Activated CD4-positive, CD25-positive, alpha-beta regulatory T cell treated with anti-CD3 and anti-CD28 coated beads, Interleukin-2, amount 50 U/mL, for 72 hours (primary cell): ENCODE data around the gene CACNG6.

Experiments used
- DNase-seq: peaks from one replicate; pipeline ENCODE4 v3.0.0; 2021

Gene CACNG6

DNA sequence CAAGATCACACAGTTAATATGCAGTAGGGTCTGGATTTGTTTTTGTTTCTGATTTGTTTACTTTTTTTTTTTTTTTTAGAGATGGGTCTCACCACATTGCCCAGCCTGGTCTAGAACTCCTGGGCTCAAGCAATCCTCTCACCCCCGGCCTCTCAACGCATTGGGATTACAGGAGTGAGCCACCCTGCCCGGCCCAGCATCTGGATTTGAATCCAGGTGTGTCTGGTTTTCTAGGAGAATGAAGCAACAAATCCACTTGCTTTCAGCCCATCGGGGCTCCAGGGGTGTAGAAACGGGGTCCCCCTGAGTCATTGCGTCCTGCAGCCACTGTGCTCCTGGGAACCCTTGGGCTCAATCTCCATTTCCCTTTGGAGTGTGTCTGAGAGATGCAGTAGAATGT, 22.1 kb upstream of the CACNG6 start:
- no peak for DNase-seq

DNA sequence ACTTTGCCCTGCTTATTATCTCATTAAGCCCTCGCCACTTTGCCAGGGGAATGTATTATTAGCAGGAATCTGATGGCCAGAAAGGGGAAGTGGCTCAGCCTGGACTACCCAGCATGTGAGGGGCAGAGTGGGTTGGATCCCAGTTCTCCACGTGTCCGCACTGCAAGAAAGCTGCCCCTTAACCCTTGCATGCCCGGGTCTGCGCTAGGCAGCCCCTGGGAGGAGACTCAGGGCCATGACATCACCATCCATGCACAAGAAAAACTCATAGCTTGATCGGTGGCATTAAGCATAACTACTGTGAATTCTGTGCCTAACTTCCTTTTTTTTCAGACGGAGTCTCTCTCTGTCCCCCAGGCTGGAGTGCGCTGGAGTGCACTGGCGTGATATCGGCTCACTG, 19.8 kb upstream of the CACNG6 start:
- DNase-seq: no peak

GRCh38 chr19:53977429-53977990, 13.9 kb upstream of the CACNG6 start:
- peak; percentile 49 for DNase-seq

DNA sequence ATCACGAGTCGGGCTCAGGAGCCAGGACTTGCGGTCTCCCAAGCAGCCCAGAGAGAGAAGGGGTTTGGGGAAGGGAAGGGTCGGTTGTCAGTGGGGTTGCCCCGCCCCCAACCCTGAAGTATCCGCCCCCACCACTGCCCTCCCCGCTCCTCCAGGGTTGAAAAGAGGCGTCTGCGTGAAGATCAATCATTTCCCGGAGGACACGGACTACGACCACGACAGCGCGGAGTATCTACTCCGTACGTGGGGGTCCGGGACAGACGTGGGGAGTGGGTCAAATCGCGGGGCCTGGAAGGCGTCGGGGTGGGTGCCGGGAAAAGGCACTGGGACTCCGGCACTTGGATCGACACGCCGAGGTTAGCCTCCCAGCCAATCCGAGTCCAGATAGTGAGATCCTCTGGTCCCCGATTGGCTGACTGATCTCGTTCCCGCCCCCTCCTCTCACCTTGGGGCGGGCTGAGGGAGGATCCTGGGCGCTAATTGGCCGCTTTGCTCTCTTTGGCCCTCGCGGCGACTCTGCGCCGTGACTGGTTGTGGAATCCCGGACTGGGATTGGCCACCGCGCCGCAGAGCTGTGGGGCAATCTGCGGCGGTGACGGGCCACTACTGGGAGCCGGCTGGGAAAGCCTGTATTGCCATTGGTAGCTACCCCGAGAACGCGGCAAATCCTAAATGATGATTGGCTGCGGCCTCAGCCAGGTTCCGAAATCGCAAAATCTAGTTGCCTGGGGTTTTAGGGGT, 13.3 kb upstream of the CACNG6 start:
- DNase-seq: peak; percentile 39

DNA sequence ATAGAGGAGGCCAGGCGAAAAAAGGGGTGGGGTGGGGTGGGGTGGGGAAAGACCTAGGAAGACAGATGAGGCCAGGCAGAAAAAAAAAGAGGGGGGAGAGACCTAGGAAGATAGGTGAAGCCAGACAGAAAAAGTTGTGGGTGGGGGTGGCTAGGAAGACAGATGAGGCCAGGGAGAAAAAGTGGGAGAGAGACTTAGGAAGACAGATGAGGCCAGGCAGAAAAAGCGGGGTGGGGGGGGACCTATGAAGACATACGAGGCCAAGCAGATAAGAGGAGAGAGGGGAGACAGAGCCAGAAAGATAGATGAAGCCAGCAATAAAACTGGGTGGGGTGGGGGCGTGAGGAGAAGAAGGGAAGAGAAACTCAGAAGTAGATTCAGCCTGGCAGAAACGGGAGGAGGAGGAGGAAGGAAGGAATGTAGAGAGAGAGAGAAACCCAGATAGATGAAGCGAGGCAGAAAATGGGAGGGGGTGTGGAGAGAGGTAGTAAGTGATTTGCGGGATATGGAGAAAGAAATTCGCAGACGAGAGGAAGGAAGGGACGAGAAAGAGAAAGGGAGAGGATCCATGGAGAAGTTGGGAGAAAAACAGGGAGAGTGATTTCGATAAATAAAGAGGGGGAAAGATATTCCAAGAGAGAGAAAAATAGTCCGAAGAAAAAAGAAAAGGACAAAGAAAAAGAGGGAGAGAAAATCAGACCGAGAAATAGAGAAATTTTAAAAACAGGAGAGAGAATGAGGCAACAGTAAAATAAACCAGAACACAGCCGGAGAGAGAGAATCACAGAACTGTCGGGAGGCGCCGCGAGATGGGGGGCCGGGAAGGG, 12.2 kb upstream of the CACNG6 start:
- DNase-seq: no peak

DNA sequence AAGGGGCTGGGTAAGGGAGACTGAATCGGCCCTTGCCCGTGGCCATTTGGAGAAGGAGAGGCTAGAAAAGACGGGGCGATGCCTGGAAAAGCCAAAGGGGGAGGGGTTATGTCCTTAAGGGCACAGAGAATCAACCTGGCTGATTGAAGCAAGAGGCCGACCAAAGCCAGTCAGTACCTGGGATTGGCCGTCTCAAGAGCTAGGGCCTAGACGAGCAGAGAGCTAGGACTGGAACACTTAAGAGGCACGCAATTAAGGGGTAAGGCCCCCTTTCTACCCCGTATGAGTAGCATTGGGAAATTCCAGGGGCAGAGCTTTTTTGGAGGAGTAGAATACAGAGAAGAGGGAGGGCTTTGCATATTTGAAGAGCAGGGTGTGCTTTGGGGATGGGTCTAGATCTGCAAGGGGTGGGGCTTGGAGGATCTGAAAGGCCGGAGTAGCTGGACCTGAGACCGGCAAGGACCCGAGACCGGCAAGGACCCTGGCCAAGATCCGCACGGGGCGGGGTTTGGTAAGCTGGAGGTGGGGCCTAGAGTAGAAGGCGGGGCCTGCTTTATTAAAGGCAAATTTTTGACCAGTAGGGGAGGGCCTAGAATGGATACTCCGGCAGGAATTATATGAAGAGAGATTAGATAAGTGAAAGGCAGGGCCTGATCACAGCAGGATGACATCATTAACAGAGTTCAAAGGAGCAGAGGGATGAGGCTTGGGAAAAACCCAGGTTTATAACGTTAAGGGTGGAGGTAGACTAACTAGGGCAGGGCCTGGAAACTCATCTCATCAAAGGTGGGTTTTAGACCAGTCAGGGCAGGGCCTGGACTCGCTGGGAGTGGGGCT, 10.7 kb upstream of the CACNG6 start:
- DNase-seq: no peak

- no peak for DNase-seq
Measured at GRCh38 chr19:53981376-53981951, 10.0 kb upstream of the CACNG6 start.

GRCh38 chr19:53982001-53982451, 9.4 kb upstream of the CACNG6 start:
- no peak for DNase-seq

GRCh38 chr19:53982611-53983010, 8.8 kb upstream of the CACNG6 start:
- DNase-seq: no peak

DNA sequence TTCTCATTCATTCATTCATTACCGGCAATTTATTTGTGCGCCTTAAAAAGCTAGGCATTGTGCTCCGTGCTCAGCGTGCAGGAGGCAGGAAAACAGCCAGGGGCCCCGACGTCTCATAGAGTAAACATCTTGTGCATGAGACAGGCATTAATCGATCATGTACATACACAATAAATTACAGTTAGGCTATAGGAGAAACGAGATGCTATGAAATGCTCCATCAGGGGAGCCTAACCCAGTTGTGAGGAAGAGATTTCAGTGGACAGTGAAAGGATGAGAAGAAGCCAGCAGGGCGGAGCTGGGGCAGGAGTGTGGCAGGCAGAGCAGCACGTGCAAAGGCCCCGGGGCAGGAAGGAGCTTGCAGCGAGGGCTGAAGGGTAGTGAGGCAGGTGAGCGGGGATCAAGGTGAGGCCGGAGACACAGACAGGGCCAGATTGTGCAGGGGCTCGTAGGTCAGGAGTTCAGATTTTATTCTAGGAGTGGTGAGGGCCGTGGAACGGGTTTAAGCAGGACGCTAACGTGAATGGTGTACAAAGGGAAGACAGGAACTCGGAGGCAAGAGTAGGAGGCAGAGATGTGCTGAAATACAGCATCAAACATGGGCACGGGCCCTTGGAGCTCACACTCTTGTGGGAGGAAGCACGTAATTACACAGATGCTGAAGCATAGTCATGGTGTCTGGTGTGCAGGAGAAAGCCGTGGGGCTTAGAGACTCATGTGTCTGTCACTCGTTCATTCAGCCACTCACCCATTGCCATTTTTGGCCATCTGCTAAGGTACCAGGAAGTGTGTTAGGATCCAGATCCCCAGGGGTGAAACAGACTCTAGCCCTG, 7.8 kb upstream of the CACNG6 start:
- no peak for DNase-seq

GRCh38 chr19:53985863-53986262, 5.6 kb upstream of the CACNG6 start:
- DNase-seq: no peak

DNA sequence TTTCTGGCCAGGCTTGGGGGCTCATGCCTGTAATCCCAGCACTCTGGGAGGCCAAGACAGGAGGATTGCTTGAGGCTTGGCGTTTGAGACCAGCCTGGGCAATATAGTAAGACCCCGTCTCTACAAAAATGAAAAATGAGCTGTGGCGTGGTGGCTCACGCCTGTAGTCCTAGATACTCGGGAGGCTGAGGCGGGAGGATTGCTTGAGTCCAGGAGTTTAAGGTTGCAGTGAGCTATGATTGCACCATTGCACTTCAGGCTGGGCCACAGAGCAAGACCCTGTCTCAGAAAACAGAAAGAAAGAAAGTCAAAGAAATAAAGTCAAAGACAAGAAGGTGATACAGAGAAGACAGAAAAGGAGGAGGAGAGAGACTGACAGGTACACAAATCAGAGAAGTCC, 2.5 kb upstream of the CACNG6 start:
- DNase-seq: no peak

GRCh38 chr19:53989600-53990533, 1.6 kb upstream of the CACNG6 start:
- no peak for DNase-seq

- DNase-seq: no peak
Measured at GRCh38 chr19:53992211-53992610, 774 bp downstream of the CACNG6 start.

DNA sequence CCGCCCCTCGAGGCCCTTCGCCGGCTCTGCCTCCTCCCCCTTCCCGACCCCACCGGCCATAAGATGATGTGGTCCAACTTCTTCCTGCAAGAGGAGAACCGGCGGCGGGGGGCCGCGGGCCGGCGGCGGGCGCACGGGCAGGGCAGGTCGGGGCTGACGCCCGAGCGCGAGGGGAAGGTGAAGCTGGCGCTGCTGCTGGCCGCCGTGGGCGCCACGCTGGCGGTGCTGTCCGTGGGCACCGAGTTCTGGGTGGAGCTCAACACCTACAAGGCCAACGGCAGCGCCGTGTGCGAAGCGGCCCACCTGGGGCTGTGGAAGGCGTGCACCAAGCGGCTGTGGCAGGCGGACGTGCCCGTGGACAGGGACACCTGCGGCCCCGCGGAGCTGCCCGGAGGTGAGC, 1.4 kb downstream of the CACNG6 start:
- no peak for DNase-seq

DNA sequence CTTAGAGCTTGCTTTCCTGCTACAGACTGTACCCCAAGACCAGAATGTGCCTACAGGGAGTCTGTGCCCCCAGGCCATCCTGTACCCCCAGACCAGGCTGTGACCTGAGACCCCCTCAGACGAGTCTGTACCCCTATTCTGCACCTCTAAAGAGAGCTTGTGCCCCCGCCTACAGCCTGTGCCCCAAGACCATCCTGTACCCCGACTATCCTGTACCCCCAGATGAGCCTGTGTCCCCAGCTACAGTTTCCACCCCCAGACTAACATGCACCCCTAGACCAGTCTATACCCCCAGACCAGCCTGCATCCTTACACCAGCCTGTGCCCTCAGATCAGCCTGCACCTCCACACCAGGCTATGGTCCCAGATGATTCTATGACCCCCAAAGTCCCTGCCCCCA, 2.0 kb downstream of the CACNG6 start:
- DNase-seq: no peak

GRCh38 chr19:53994811-53995210, 3.4 kb downstream of the CACNG6 start:
- no peak for DNase-seq

GRCh38 chr19:53998223-53998622, 6.8 kb downstream of the CACNG6 start:
- DNase-seq: no peak

DNA sequence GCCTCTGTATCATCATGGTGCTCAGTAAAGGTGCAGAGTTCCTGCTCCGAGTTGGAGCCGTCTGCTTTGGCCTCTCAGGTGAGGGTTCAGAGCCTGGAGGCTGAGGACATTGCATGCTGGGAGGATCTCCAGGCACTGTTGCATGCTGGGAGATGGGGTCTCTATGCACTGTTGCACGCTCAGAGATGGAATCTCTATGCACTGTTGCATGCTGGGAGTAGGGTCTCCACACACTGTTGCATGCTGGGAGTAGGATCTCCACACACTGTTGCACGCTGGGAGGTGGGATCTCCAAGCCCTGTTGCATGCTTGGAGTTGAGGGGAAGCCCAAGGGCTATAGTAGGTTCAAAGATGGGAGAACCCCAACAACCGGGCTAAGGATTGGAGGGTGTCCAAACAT, 8.3 kb downstream of the CACNG6 start:
- no peak for DNase-seq

DNA sequence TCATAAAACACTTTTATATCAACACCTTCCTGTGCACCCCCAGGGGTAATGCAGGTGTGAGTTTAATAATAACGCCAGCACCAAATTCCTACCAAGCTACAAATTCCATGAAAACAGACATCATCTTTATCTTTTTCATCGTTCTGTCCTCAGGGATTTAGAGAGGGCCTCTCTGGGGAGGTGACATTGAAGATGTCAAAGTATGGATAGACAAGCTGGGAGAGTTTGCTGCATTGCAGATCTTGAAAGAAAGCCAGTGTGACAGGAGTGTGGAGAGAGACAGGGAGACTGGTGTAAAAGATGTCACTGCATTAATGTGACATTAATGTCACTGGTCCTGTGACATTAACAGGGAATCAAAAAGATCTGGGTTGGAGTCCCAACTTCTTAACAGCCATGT, 10.1 kb downstream of the CACNG6 start:
- DNase-seq: no peak
